RWPE1 (cell line): ENCODE measurements around the gene GRXCR1.

Experiments
- CTCF ChIA-PET: fragments of 350-600 bp; sonication (Branson Sonifier 250); formaldehyde crosslinking; extraction: SDS; loops from one replicate; lab custom pipeline; 2021; lab: Yijun Ruan, JAX
- POLR2A ChIA-PET: fragments of 400-600 bp; formaldehyde crosslinking; extraction: SDS; loops from one replicate; lab custom pipeline; 2020; ENCODE audit warnings: antibody characterized with exemption; ENCODE audit not compliant: low non-redundant PET; lab: Yijun Ruan, JAX
- DNase-seq: peaks from one replicate; pipeline ENCODE4 v3.0.0; 2012; ENCODE audit warnings: low spot score
- H3K27ac ChIP-seq: fragments of 450-650 bp; 2 replicates; pipeline ENCODE4 v1.5.1; 2017
- TF ChIP-seq, protein P1 (sequence below): fragments of 450-650 bp; conservative IDR thresholded peaks from 2 replicates; pipeline ENCODE4 v1.5.1; 2017; ENCODE audit warnings: low read depth, mild to moderate bottlenecking

GRXCR1 gene

DNA sequence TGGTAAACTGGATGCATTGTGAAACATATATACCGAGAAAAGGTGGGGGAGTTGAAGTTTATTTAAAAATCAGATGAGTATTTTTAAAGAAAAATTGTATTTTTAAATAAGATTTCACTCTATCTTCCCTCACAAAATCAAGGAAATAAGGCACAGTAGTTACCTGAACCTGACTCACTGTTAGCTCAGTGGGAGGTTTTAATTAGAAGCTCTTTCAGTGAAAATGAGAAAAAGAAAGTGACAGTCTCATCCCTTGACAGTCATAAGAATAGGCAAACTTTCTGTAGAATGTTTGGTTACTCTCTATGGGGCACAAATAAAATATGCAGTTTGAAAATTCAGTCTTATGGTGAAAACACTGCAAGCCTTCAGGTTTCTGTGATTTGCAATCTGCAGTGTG lies 49.7 kb downstream of the GRXCR1 start:
- ChIA-PET POLR2A (no interaction called here), CTCF (interaction anchor here (0.5 to 0.6 kb wide), 2 partner anchors 508 to 1578 kb away, joined by 3 to 5 read pairs; no protein-coding TSS in a partner anchor)
- H3K27ac ChIP-seq = no peak overlapping the region
- DNase-seq = no peak
- TF ChIP-seq, protein P1, sequence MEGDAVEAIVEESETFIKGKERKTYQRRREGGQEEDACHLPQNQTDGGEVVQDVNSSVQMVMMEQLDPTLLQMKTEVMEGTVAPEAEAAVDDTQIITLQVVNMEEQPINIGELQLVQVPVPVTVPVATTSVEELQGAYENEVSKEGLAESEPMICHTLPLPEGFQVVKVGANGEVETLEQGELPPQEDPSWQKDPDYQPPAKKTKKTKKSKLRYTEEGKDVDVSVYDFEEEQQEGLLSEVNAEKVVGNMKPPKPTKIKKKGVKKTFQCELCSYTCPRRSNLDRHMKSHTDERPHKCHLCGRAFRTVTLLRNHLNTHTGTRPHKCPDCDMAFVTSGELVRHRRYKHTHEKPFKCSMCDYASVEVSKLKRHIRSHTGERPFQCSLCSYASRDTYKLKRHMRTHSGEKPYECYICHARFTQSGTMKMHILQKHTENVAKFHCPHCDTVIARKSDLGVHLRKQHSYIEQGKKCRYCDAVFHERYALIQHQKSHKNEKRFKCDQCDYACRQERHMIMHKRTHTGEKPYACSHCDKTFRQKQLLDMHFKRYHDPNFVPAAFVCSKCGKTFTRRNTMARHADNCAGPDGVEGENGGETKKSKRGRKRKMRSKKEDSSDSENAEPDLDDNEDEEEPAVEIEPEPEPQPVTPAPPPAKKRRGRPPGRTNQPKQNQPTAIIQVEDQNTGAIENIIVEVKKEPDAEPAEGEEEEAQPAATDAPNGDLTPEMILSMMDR = no peak

DNA sequence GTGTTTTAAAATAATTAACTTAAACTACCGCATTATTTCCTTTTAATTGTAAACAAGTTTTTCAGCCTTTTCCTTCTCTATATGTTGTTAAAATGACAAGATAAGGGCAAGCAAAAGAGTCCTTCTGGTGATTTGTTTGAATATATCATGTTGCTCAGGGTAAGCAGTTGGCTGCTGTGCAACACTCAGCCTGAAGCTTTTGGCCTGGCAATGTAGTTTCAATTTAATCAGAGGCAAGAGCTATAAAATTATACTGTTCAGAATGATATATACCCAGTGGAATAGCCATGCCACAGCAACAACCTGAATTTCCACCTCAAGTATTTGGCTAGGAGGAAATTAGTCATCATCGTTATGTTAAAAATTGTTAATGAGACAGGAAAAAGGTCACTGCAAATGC lies 53.4 kb downstream of the GRXCR1 start:
- TF ChIP-seq, protein P1 = no peak
- ChIA-PET POLR2A (no interaction called here), CTCF (no interaction called here)
- DNase-seq = no peak
- H3K27ac ChIP-seq = no peak overlapping the region

DNA sequence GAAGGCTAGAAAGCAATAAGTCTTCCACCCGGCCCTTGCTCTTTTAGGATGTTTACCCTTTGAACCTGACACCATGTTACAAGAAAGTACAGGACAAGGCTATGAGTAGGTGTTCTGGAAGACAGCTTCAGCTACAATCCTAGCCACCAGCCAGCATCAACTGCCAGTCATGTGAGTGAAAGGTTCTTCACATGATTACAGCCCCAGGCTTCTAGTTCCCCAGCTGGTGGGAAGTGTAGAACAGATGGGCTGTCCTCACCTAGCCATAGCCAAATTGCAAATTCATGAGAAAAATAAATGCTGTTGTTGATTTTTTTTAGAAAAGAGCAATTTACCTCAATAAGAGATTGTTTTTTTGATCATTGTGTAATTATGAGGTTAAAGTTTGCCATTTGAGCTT lies 60.8 kb downstream of the GRXCR1 start:
- ChIA-PET POLR2A (no interaction called here), CTCF (interaction anchor here (0.7 kb wide), 1 partner anchor 1038 kb away, joined by 3 read pairs; no protein-coding TSS in a partner anchor)
- no peak overlapping the region for H3K27ac ChIP-seq
- TF ChIP-seq, protein P1 = no peak
- DNase-seq = no peak

DNA sequence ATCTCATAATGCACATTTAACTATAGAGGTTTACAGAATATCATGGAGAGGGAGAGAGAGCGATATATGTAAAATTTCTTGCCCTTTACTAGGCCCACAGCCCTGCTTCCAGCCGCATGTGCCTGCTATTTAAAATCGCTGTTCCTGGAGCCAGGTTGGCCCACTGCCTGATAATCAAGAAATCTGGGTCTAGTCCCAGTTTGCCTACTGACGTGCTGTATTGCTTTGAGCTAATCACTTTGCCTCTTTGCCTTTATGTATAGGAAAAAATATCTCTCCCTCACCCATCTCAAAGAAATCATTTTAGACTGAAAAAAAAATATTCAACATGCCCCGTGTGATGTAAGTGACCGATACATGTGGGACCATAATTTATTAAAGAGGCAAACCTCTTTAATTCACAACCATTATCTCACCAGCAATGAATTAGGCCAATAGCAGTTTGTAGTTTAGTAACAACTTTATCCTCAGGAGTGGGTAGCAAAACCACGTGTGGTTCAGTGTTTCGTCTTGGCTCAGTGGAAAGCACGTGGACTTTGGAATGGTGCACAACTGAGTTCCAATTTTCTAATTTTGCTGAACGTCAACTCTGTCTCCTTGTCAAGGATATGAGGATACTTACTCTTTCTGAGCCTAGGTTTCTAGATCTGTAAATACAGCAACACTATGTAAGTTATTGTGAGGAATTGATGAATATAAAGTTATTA lies 62.6 kb downstream of the GRXCR1 start:
- TF ChIP-seq, protein P1 = no peak
- POLR2A ChIA-PET = no interaction called here
- H3K27ac ChIP-seq = no peak overlapping the region
- DNase-seq = no peak
- CTCF ChIA-PET = no interaction called here

DNA sequence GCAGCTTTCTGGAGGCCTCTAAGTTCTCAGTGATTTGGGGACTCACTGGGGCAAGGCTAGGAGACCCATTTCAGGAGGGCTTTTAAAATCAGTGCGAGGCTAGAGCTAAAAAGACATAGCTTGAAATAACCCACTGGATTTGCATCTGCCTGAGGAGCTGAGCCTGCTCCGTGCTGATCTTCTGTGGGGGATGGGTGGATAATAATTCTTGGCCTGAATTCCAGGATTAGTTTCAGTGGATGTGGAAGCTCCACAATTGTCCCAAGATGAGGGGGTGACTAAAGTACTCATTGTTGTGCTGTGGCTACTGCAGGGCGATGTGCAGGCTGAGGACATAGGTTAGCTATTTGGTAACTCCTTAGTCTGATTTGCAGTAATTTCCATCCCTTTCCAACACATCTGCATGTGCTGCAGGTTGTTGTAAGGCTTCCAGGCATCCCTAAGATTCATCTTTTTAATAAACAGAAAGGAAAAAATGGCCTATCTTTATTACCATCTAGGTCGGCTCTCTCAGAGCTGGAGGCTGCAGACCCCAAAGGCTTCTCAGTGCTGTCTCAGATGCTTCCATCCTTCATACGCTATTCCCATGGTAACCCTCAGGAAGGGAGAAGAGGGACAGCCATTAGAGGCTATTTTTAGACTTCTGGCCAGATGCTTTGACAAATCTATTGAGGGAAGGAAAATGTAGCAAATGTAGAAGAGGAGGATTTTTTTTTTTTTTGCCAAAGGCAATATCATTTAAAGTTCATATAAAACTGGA lies 63.4 kb downstream of the GRXCR1 start:
- H3K27ac ChIP-seq = no peak overlapping the region
- ChIA-PET POLR2A (no interaction called here), CTCF (interaction anchor here (0.6 kb wide), 1 partner anchor 12 kb away, joined by 3 read pairs; no protein-coding TSS in a partner anchor)
- TF ChIP-seq, protein P1 = no peak
- DNase-seq = no peak

DNA sequence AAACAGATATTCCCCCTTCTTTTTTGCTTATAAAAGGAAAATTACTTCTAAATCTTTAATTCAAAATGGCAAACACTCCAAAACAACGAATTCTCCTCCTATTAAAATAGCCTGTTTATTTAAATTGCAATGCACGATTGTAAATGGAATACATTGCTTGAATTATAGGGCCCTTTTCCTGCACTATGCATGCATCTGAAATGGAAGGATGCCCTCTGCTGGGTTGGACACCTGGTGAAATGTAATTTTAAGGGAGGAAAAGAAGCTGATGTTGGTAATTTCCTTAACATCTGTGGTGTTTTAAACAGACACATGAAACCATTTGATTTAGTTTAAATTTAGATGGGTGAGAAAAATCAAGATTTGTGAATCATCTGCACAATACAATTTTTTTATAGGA lies 72.8 kb downstream of the GRXCR1 start:
- ChIA-PET POLR2A (no interaction called here), CTCF (interaction anchor here (0.6 to 1.4 kb wide), 11 partner anchors 11 to 1713 kb away, joined by 3 to 4 read pairs (median 3); partner anchors contain the start of gene GUF1)

More for the DNA sequence above, 72.8 kb downstream of the GRXCR1 start:
- TF ChIP-seq, protein P1 = peak; percentile 19; the same call in 1 of the 2 replicates
- no peak overlapping the region for H3K27ac ChIP-seq
- DNase-seq = peak; percentile 1
